Measurements from ENCODE around the gene ITGAL. TPM values are rescaled to one million over a fixed set of nuclear protein-coding genes. Genes with fewer than 3 reads are reported as not detected.

ITGAL gene
- total and polyA plus RNA-seq, 4 donors: 4.3 to 11.8 (median 6.9) TPM

- TF ChIP-seq CTCF (IDR thresholded peaks at IDR 0.05; ENCODE audit: low read depth, low read length, missing input control) (no peak), JUND (IDR thresholded peaks at IDR 0.05) (no peak)
Observed at GRCh38 chr16:30456302-30456701, 16.2 kb upstream of the ITGAL start (continued).

GRCh38 chr16:30457256-30457655, 15.3 kb upstream of the ITGAL start:
- TF ChIP-seq GABPA (IDR thresholded peaks at IDR 0.05 in 1 of 2, conservative IDR thresholded peaks at IDR 0.05 in 1 of 2) (no peak), MAX (IDR thresholded peaks at IDR 0.05) (no peak), RAD21 (IDR thresholded peaks at IDR 0.05) (no peak), TAF1 (conservative IDR thresholded peaks at IDR 0.05) (no peak), RXRA (IDR thresholded peaks at IDR 0.05) (no peak), JUND (IDR thresholded peaks at IDR 0.05) (no peak)
- no peak overlapping the region for H3K4me3 ChIP-seq (ENCODE audit: low read depth in 1 of 3, low read length in 3 of 3)
- DNase-seq (ENCODE audit: low spot score): no peak
- no peaks in the 10 kb centered on the region for H3K27me3 ChIP-seq (ENCODE audit: control insufficient read depth in 4 of 4, insufficient read depth in 4 of 4, low read length in 3 of 4)
- 90% methylated on average over 1 of the region's 1 CpG for WGBS
- H3K27ac ChIP-seq (ENCODE audit: low read depth in 1 of 2, low read length in 2 of 2): no peak overlapping the region
- H3K9ac ChIP-seq (ENCODE audit: low read depth in 1 of 2, low read length in 2 of 2): no peak overlapping the region
- no peaks in the 10 kb centered on the region for H3K36me3 ChIP-seq (ENCODE audit: control insufficient read depth in 4 of 4, insufficient read depth in 3 of 4, low read depth in 1 of 4, low read length in 3 of 4)
- peaks cover 0 to 9% (median 0%) of the 10 kb centered on the region in 4 donors for H3K4me1 ChIP-seq (ENCODE audit: control insufficient read depth in 4 of 4, insufficient read depth in 4 of 4, low read length in 3 of 4)
- no peaks in the 10 kb centered on the region for H3K9me3 ChIP-seq (ENCODE audit: control insufficient read depth in 4 of 4, low read length in 3 of 4)

- no peak overlapping the region for H3K4me3 ChIP-seq (ENCODE audit: low read depth in 1 of 3, low read length in 3 of 3)
- peaks cover 0 to 9% (median 0%) of the 10 kb centered on the region in 4 donors for H3K4me1 ChIP-seq (ENCODE audit: control insufficient read depth in 4 of 4, insufficient read depth in 4 of 4, low read length in 3 of 4)
- no peaks in the 10 kb centered on the region for H3K9me3 ChIP-seq (ENCODE audit: control insufficient read depth in 4 of 4, low read length in 3 of 4)
- H3K27ac ChIP-seq (ENCODE audit: low read depth in 1 of 2, low read length in 2 of 2): no peak overlapping the region
- no peaks in the 10 kb centered on the region for H3K27me3 ChIP-seq (ENCODE audit: control insufficient read depth in 4 of 4, insufficient read depth in 4 of 4, low read length in 3 of 4)
- H3K36me3 ChIP-seq (ENCODE audit: control insufficient read depth in 4 of 4, insufficient read depth in 3 of 4, low read depth in 1 of 4, low read length in 3 of 4): no peaks in the 10 kb centered on the region
- H3K9ac ChIP-seq (ENCODE audit: low read depth in 1 of 2, low read length in 2 of 2): no peak overlapping the region
- 91% methylated on average over 16 of the region's 16 CpGs for WGBS
- DNase-seq (ENCODE audit: low spot score): no peak
- TF ChIP-seq TAF1 (conservative IDR thresholded peaks at IDR 0.05): no peak
- TF ChIP-seq CTCF (IDR thresholded peaks at IDR 0.05; ENCODE audit: low read depth, low read length, missing input control): no peak
- no peak for TF ChIP-seq RAD21 (IDR thresholded peaks at IDR 0.05)
- TF ChIP-seq, protein P1, sequence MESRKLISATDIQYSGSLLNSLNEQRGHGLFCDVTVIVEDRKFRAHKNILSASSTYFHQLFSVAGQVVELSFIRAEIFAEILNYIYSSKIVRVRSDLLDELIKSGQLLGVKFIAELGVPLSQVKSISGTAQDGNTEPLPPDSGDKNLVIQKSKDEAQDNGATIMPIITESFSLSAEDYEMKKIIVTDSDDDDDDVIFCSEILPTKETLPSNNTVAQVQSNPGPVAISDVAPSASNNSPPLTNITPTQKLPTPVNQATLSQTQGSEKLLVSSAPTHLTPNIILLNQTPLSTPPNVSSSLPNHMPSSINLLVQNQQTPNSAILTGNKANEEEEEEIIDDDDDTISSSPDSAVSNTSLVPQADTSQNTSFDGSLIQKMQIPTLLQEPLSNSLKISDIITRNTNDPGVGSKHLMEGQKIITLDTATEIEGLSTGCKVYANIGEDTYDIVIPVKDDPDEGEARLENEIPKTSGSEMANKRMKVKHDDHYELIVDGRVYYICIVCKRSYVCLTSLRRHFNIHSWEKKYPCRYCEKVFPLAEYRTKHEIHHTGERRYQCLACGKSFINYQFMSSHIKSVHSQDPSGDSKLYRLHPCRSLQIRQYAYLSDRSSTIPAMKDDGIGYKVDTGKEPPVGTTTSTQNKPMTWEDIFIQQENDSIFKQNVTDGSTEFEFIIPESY (IDR thresholded peaks at IDR 0.05): no peak
- TF ChIP-seq MAX (IDR thresholded peaks at IDR 0.05): no peak
- TF ChIP-seq FOXA1 (IDR thresholded peaks at IDR 0.05): no peak
- no peak for TF ChIP-seq YY1 (IDR thresholded peaks at IDR 0.05)
- TF ChIP-seq SP1 (IDR thresholded peaks at IDR 0.05): no peak
- TF ChIP-seq EGR1 (IDR thresholded peaks at IDR 0.05; ENCODE audit: low read depth in 2 of 2): no peak
- TF ChIP-seq GABPA (IDR thresholded peaks at IDR 0.05 in 1 of 2, conservative IDR thresholded peaks at IDR 0.05 in 1 of 2): no peak
- no peak for TF ChIP-seq NR2F2 (IDR thresholded peaks at IDR 0.05)
- no peak for TF ChIP-seq HNF4G (IDR thresholded peaks at IDR 0.05)
- no peak for TF ChIP-seq RXRA (IDR thresholded peaks at IDR 0.05)
- TF ChIP-seq FOXA2 (IDR thresholded peaks at IDR 0.05): no peak
Observed at GRCh38 chr16:30457743-30458560, 14.6 kb upstream of the ITGAL start.
